PC-3 (cell line): ENCODE data around the gene SHANK3.

Experiments used
- EZH2 ChIP-seq: fragments of 300-600 bp; sonication (generic); IDR thresholded peaks from one replicate; pipeline ENCODE4 v1.6.1; 2017; ENCODE audit warnings: antibody characterized with exemption, mild to moderate bottlenecking, low read length; ENCODE audit not compliant: unreplicated experiment
- EZH2phosphoT487 ChIP-seq: fragments of 300-600 bp; sonication (generic); IDR thresholded peaks from 2 replicates; pipeline ENCODE4 v1.6.1; 2018; ENCODE audit warnings: mild to moderate bottlenecking, antibody characterized with exemption, low read length, borderline replicate concordance
- TF ChIP-seq, protein P1 (sequence below): fragments of 300-600 bp; sonication (generic); conservative IDR thresholded peaks from 2 replicates; pipeline ENCODE4 v1.5.1; 2017; ENCODE audit warnings: antibody characterized with exemption, low read depth, mild to moderate bottlenecking, low read length

DNA sequence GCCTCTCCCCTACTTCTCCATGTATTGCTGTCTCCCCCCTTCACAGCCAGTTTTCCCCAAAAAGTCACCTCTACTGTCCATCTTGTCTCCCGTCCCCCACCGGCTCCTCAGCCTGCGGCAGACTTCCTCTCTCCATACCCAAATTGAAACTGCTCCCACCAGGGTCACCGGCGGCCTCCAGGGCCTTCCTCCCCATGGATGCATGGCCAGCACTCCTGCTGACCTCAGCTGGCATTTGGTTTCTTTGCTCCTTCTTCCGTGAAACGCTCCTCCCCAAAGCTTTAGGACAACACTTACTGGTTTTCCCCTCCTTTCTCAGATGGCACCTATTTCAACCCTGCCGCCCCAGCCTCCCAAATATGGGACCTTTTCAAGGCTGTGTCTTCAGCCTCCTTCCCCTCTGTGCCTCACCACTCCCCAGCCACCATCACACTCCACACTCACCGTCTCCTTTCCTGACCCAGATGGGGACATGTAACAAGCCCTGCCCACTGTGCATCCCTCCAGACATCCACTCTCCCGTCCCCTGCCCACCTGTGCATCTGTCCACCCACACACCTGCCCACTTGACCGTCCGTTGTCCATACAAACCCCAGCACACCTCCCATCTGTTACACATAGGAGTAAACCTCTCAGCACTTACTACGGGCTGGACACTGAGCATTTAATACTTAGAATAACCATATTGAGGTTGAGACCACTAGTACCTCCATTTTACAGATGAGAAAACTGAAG, 43.8 kb downstream of the SHANK3 start:
- TF ChIP-seq, protein P1, sequence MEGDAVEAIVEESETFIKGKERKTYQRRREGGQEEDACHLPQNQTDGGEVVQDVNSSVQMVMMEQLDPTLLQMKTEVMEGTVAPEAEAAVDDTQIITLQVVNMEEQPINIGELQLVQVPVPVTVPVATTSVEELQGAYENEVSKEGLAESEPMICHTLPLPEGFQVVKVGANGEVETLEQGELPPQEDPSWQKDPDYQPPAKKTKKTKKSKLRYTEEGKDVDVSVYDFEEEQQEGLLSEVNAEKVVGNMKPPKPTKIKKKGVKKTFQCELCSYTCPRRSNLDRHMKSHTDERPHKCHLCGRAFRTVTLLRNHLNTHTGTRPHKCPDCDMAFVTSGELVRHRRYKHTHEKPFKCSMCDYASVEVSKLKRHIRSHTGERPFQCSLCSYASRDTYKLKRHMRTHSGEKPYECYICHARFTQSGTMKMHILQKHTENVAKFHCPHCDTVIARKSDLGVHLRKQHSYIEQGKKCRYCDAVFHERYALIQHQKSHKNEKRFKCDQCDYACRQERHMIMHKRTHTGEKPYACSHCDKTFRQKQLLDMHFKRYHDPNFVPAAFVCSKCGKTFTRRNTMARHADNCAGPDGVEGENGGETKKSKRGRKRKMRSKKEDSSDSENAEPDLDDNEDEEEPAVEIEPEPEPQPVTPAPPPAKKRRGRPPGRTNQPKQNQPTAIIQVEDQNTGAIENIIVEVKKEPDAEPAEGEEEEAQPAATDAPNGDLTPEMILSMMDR, result no peak
- no peak for TF ChIP-seq EZH2
- no peak for TF ChIP-seq EZH2phosphoT487
